ENCODE measurements around the gene RASSF5.

GRCh38 chr1:206550446-206550845 is 43.1 kb downstream of the RASSF5 start:
- TF ChIP-seq SOX15 (CRISPR knock-in tag; IDR thresholded peaks at IDR 0.05) (no peak), USF1 (CRISPR knock-in tag; IDR thresholded peaks at IDR 0.05) (no peak), AFF4 (CRISPR knock-in tag; IDR thresholded peaks at IDR 0.05; ENCODE audit: borderline replicate concordance) (no peak), CTCF (IDR thresholded peaks at IDR 0.05) (no peak), SMAD4 (CRISPR knock-in tag; IDR thresholded peaks at IDR 0.05) (no peak), ZNF138 (CRISPR knock-in tag; conservative IDR thresholded peaks at IDR 0.05) (no peak), SMAD3 (CRISPR knock-in tag; IDR thresholded peaks at IDR 0.05; ENCODE audit: borderline replicate concordance) (no peak), E2F1 (CRISPR knock-in tag; IDR thresholded peaks at IDR 0.05) (no peak), GABPB1 (CRISPR knock-in tag; IDR thresholded peaks at IDR 0.05) (no peak), ZNF423 (CRISPR knock-in tag; IDR thresholded peaks at IDR 0.05) (no peak), SP1 (CRISPR knock-in tag; conservative IDR thresholded peaks at IDR 0.05) (no peak), CREM (CRISPR knock-in tag; IDR thresholded peaks at IDR 0.05) (no peak), ATF3 (CRISPR knock-in tag; conservative IDR thresholded peaks at IDR 0.05) (no peak)

All from WTC11 (cell line).